Neural progenitor cell (in vitro differentiated cells): ENCODE data around the gene C15orf62.

Experiments
- EZH2 ChIP-seq: fragments of 200-600 bp; sonication (generic); IDR thresholded peaks from 2 replicates; pipeline ENCODE4 v1.6.1; 2017; ENCODE audit warnings: antibody characterized with exemption, mild to moderate bottlenecking, moderate library complexity
- EZH2phosphoT487 ChIP-seq: fragments of 200-600 bp; sonication (generic); IDR thresholded peaks from 2 replicates; pipeline ENCODE4 v1.6.1; 2017; ENCODE audit warnings: antibody characterized with exemption
- TF ChIP-seq, protein P1 (sequence below): fragments of 200-600 bp; sonication (generic); IDR thresholded peaks from 2 replicates; pipeline ENCODE4 v1.5.1; 2017; ENCODE audit warnings: antibody characterized with exemption, mild to moderate bottlenecking

GRCh38 chr15:40772014-40772413 lies 2.2 kb downstream of the C15orf62 start:
- TF ChIP-seq EZH2phosphoT487 (no peak), EZH2 (no peak)
- TF ChIP-seq, protein P1, sequence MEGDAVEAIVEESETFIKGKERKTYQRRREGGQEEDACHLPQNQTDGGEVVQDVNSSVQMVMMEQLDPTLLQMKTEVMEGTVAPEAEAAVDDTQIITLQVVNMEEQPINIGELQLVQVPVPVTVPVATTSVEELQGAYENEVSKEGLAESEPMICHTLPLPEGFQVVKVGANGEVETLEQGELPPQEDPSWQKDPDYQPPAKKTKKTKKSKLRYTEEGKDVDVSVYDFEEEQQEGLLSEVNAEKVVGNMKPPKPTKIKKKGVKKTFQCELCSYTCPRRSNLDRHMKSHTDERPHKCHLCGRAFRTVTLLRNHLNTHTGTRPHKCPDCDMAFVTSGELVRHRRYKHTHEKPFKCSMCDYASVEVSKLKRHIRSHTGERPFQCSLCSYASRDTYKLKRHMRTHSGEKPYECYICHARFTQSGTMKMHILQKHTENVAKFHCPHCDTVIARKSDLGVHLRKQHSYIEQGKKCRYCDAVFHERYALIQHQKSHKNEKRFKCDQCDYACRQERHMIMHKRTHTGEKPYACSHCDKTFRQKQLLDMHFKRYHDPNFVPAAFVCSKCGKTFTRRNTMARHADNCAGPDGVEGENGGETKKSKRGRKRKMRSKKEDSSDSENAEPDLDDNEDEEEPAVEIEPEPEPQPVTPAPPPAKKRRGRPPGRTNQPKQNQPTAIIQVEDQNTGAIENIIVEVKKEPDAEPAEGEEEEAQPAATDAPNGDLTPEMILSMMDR = no peak
